ENCODE measurements around the gene OPRL1.

- TF ChIP-seq CTCF (IDR thresholded peaks at IDR 0.05) (no peak), POLR2A (IDR thresholded peaks at IDR 0.05) (no peak)
These were observed 60.4 kb downstream of the OPRL1 start for GRCh38 chr20:64140061-64140931.
